VCaP (cell line): ENCODE results near the gene ARMC2.
"Not testable (repeated sequence)": the region's sequence is repeated elsewhere in the genome, so short reads cannot be mapped to it uniquely, and the experiment has no call there.

Source experiments
- H3K27ac ChIP-seq: fragments of 450-650 bp; 2 replicates; pipeline ENCODE4 v1.5.1; 2017
- CTCF ChIP-seq: fragments of 450-650 bp; conservative IDR thresholded peaks from 2 replicates; pipeline ENCODE4 v1.5.1; 2017; ENCODE audit warnings: mild to moderate bottlenecking, moderate library complexity

ARMC2 gene

GRCh38 chr6:108883172-108883571 lies 35.0 kb downstream of the ARMC2 start:
- no peak for TF ChIP-seq CTCF
- H3K27ac ChIP-seq = no peak overlapping the region

GRCh38 chr6:108884211-108885059 lies 36.2 kb downstream of the ARMC2 start:
- no peak for TF ChIP-seq CTCF
- H3K27ac ChIP-seq = no peak overlapping the region

- H3K27ac ChIP-seq = no peak overlapping the region
- TF ChIP-seq CTCF = no peak
Measured at GRCh38 chr6:108888052-108888451, 39.8 kb downstream of the ARMC2 start.

- H3K27ac ChIP-seq = no peak overlapping the region
- no peak for TF ChIP-seq CTCF
Measured at GRCh38 chr6:108888745-108889144, 40.5 kb downstream of the ARMC2 start.

- not testable (repeated sequence) for H3K27ac ChIP-seq
Measured at GRCh38 chr6:108890898-108891297, 42.7 kb downstream of the ARMC2 start.

- no peak for TF ChIP-seq CTCF
- peak overlapping the region; percentile 72; the same call in 1 of the 2 replicates for H3K27ac ChIP-seq
Measured at GRCh38 chr6:108895571-108895970, 47.3 kb downstream of the ARMC2 start.

- H3K27ac ChIP-seq = peak overlapping the region; percentile 72
- TF ChIP-seq CTCF = no peak
Measured at GRCh38 chr6:108896111-108896661, 48.0 kb downstream of the ARMC2 start.

GRCh38 chr6:108897371-108897770 lies 49.1 kb downstream of the ARMC2 start:
- peak overlapping the region; percentile 72 for H3K27ac ChIP-seq
- TF ChIP-seq CTCF = no peak
